Chondrocyte (in vitro differentiated cells): ENCODE results near the gene LTB4R. TPM values are rescaled to one million over a fixed set of nuclear protein-coding genes. Genes with fewer than 3 reads are reported as not detected.

ENCODE experiments used
- DNase-seq: peaks from one replicate; pipeline ENCODE4 v3.0.0; 2021; ENCODE audit warnings: mixed read lengths, low spot score
- H3K27ac Mint-ChIP-seq: one replicate; pipeline ENCODE4 v1.8.0; 2021; ENCODE audit warnings: mild to moderate bottlenecking, moderate library complexity, mixed read lengths; ENCODE audit not compliant: unreplicated experiment
- H3K27me3 Mint-ChIP-seq: 2 replicates; pipeline ENCODE4 v1.8.0; 2021; ENCODE audit warnings: low read depth, mixed read lengths
- H3K36me3 Mint-ChIP-seq: 2 replicates; pipeline ENCODE4 v1.8.0; 2021; ENCODE audit warnings: low read depth, mixed read lengths
- H3K4me1 Mint-ChIP-seq: 2 replicates; pipeline ENCODE4 v1.8.0; 2021; ENCODE audit warnings: low read depth, mild to moderate bottlenecking, mixed read lengths
- H3K4me3 Mint-ChIP-seq: one replicate; pipeline ENCODE4 v1.8.0; 2021; ENCODE audit warnings: mild to moderate bottlenecking, moderate library complexity, mixed read lengths; ENCODE audit not compliant: unreplicated experiment
- H3K9me3 Mint-ChIP-seq: 2 replicates; pipeline ENCODE4 v1.8.0; 2021; ENCODE audit warnings: low read depth, mixed read lengths
- CTCF ChIP-seq: fragments of 200-600 bp; sonication (generic); IDR thresholded peaks from 2 replicates; pipeline ENCODE4 v1.5.0; 2021; ENCODE audit warnings: antibody characterized with exemption, mild to moderate bottlenecking, moderate library complexity
- total RNA-seq: library from RNA; stranded (reverse); gene quantifications from 3 replicates; pipeline ENCODE4 v1.2.1, GENCODE V29; 2021

Gene LTB4R
- total RNA-seq, 1 donor from 2014 or later: 7.3 TPM

- Mint-ChIP-seq H3K27me3 (peaks cover 5% of the 10 kb centered on the region), H3K4me1 (peaks cover 33% of the 10 kb centered on the region), H3K27ac (no peak overlapping the region), H3K4me3 (peak overlapping the region; percentile 56), H3K9me3 (no peaks in the 10 kb centered on the region), H3K36me3 (no peaks in the 10 kb centered on the region)
- DNase-seq: no peak
- peak; percentile 81 for TF ChIP-seq CTCF
Observed at GRCh38 chr14:24332268-24332993, 21.1 kb downstream of the LTB4R start.

GRCh38 chr14:24334431-24335291, 23.4 kb downstream of the LTB4R start, which contains the start of gene ADCY4:
TSS of gene ADCY4 (minus strand) at chr14:24335071. CDS start at chr14:24334652, 419 bp downstream.
- no peak within 1 kb of the TSS for H3K27ac Mint-ChIP-seq
- peaks cover 33% of the 10 kb centered on the region for H3K4me1 Mint-ChIP-seq
- TF ChIP-seq CTCF: no peak
- H3K4me3 Mint-ChIP-seq: peak within 1 kb of the TSS; percentile 73
- no peaks in the 10 kb centered on the region for H3K36me3 Mint-ChIP-seq
- H3K27me3 Mint-ChIP-seq: peaks cover 14% of the 10 kb centered on the region
- no peaks in the 10 kb centered on the region for H3K9me3 Mint-ChIP-seq
- no peak for DNase-seq

- peak overlapping the region; percentile 59 for H3K4me3 Mint-ChIP-seq
Observed at GRCh38 chr14:24335461-24336171, 24.3 kb downstream of the LTB4R start.

GRCh38 chr14:24337144-24337823, 26.0 kb downstream of the LTB4R start:
- H3K36me3 Mint-ChIP-seq: no peaks in the 10 kb centered on the region
- H3K9me3 Mint-ChIP-seq: no peaks in the 10 kb centered on the region
- peaks cover 17% of the 10 kb centered on the region for H3K27me3 Mint-ChIP-seq
- DNase-seq: no peak
- H3K27ac Mint-ChIP-seq: no peak overlapping the region
- no peak overlapping the region for H3K4me3 Mint-ChIP-seq
- peaks cover 29% of the 10 kb centered on the region for H3K4me1 Mint-ChIP-seq
- TF ChIP-seq CTCF: no peak

More at GRCh38 chr14:24335461-24336171, 24.3 kb downstream of the LTB4R start:
- DNase-seq: no peak
- Mint-ChIP-seq H3K27ac (no peak overlapping the region), H3K36me3 (no peaks in the 10 kb centered on the region), H3K27me3 (peaks cover 18% of the 10 kb centered on the region), H3K9me3 (no peaks in the 10 kb centered on the region), H3K4me1 (peaks cover 33% of the 10 kb centered on the region)
- no peak for TF ChIP-seq CTCF
